Heart left ventricle (tissue), 13 donors: ENCODE data around the gene NIPBL.
"Not testable (repeated sequence)": the region's sequence is repeated elsewhere in the genome, so short reads cannot be mapped to it uniquely, and the experiment has no call there.

Experiments used
- POLR2A ChIP-seq, 2 donors: fragments of 450-650 bp; IDR thresholded peaks; one replicate each; pipeline ENCODE4 v1.6.1; 2017; ENCODE audit warnings: antibody characterized with exemption in 2 of 2, mild to moderate bottlenecking in 2 of 2, moderate library complexity in 2 of 2
- TF ChIP-seq, protein P1 (sequence below), 12 donors: fragments of 200-600 bp; sonication (generic) in 4 of 12; IDR thresholded peaks; one replicate each; pipeline versions ENCODE4 v1.5.0 to v1.8.0; 2018 to 2022; ENCODE audit warnings: antibody characterized with exemption in 12 of 12, mild to moderate bottlenecking in 5 of 12
- donor health status: ischemic (EF 13 %, LVEDD 7.1; RV severe dilation, severe dysfunction).
- donor health status: DM: no; HTN: yes; CAD: no.
- donor health status: DM: no; HTN: no; CAD: no.
- donor health status: ischemic (EF 25% LVEDD 6.9; RV normal size, moderate dysfunction).
- donor health status: ischemic (EF 25% LVEDD 5.7; RV mildly dilated, moderate dysfunction).
- donor health status: ischemic (EF 35%, LVEDD 5.7; RV mildly dilated, moderate dysfunction).
- donor health status: nonischemic (EF 11% LVEDD 7.7; RV severe dilation, severe dysfunction).
- donor health status: DM: yes; HTN: yes; CAD: no.
- donor health status: PGD.
- donor health status: ischemic (EF 29% LVEDD 5.4; RV normal size, mild dysfunction).
- donor health status: nonischemic (EF 23%, LVEDD 6.1; RV moderate dilation, normal function).

DNA sequence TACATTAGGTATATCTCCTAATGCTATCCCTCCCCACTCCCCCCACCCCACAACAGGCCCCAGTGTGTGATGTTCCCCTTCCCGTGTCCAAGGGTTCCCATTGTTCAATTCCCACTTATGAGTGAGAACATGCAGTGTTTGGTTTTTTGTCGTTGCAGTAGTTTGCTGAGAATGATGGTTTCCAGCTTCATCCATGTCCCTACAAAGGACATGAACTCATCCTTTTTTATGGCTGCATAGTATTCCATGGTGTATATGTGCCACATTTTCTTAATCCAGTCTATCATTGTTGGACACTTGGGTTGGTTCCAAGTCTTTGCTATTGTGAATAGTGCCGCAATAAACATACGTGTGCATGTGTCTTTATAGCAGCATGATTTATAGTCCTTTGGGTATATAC, 40.0 kb downstream of the NIPBL start:
- TF ChIP-seq, protein P1, sequence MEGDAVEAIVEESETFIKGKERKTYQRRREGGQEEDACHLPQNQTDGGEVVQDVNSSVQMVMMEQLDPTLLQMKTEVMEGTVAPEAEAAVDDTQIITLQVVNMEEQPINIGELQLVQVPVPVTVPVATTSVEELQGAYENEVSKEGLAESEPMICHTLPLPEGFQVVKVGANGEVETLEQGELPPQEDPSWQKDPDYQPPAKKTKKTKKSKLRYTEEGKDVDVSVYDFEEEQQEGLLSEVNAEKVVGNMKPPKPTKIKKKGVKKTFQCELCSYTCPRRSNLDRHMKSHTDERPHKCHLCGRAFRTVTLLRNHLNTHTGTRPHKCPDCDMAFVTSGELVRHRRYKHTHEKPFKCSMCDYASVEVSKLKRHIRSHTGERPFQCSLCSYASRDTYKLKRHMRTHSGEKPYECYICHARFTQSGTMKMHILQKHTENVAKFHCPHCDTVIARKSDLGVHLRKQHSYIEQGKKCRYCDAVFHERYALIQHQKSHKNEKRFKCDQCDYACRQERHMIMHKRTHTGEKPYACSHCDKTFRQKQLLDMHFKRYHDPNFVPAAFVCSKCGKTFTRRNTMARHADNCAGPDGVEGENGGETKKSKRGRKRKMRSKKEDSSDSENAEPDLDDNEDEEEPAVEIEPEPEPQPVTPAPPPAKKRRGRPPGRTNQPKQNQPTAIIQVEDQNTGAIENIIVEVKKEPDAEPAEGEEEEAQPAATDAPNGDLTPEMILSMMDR (IDR thresholded peaks at IDR 0.05) = not testable (repeated sequence)
- TF ChIP-seq POLR2A (IDR thresholded peaks at IDR 0.05) = not testable (repeated sequence)
